Measurements from ENCODE around the gene ARVCF. TPM values are rescaled to one million over a fixed set of nuclear protein-coding genes. Genes with fewer than 3 reads are reported as not detected.

The ARVCF gene
- total RNA-seq, 4 donors from 2014 or later = 31.1 to 55.8 (median 44.6) TPM

- WGBS = 91% methylated on average over 10 of the region's 10 CpGs
- no peak for TF ChIP-seq CTCF (IDR thresholded peaks at IDR 0.05)
- TF ChIP-seq EP300 (IDR thresholded peaks at IDR 0.05) = no peak
- TF ChIP-seq POLR2A (IDR thresholded peaks at IDR 0.05; ENCODE audit: low read depth) = no peak
- no peak for TF ChIP-seq POLR2AphosphoS5 (IDR thresholded peaks at IDR 0.05)
- H3K36me3 ChIP-seq = peaks cover 26 to 99% (median 79%) of the 10 kb centered on the region in 4 donors
- H3K27ac ChIP-seq (replicated peaks in 1 of 4) = no peak overlapping the region
- H3K9me3 ChIP-seq = no peaks in the 10 kb centered on the region
- no peak overlapping the region for H3K4me3 ChIP-seq
- H3K4me1 ChIP-seq = no peaks in the 10 kb centered on the region
- DNase-seq (ENCODE audit: extremely low spot score) = no peak
- intact Hi-C loops (cut with DNase I) = no loop called here
- no peaks in the 10 kb centered on the region for H3K27me3 ChIP-seq
Observed at GRCh38 chr22:20060700-20061480, 44.3 kb upstream of the ARVCF start.

GRCh38 chr22:20058989-20059770 is 42.6 kb upstream of the ARVCF start:
- Histone ChIP-seq H3K27me3 (no peaks in the 10 kb centered on the region), H3K9me3 (no peaks in the 10 kb centered on the region), H3K27ac (replicated peaks in 1 of 4) (no peak overlapping the region), H3K36me3 (peaks cover 34 to 99% (median 87%) of the 10 kb centered on the region in 4 donors), H3K4me3 (no peak overlapping the region), H3K4me1 (no peaks in the 10 kb centered on the region)
- intact Hi-C loops (cut with DNase I) = no loop called here
- TF ChIP-seq CTCF (IDR thresholded peaks at IDR 0.05) = no peak
- TF ChIP-seq EP300 (IDR thresholded peaks at IDR 0.05) = no peak
- no peak for TF ChIP-seq POLR2A (IDR thresholded peaks at IDR 0.05; ENCODE audit: low read depth)
- TF ChIP-seq POLR2AphosphoS5 (IDR thresholded peaks at IDR 0.05) = no peak
- no peak for DNase-seq (ENCODE audit: extremely low spot score)
- 91% methylated on average over 10 of the region's 10 CpGs for WGBS

GRCh38 chr22:20057596-20058268 is 41.1 kb upstream of the ARVCF start:
- peaks cover 48 to 99% (median 87%) of the 10 kb centered on the region in 4 donors for H3K36me3 ChIP-seq
- H3K4me1 ChIP-seq = peaks cover 0 to 7% (median 0%) of the 10 kb centered on the region in 4 donors
- H3K27me3 ChIP-seq = no peaks in the 10 kb centered on the region
- H3K4me3 ChIP-seq = no peak overlapping the region
- WGBS = 97% methylated on average over 9 of the region's 13 CpGs
- no peak for DNase-seq (ENCODE audit: extremely low spot score)
- intact Hi-C loops (cut with DNase I) = no loop called here
- no peaks in the 10 kb centered on the region for H3K9me3 ChIP-seq
- no peak for TF ChIP-seq EP300 (IDR thresholded peaks at IDR 0.05)
- TF ChIP-seq POLR2A (IDR thresholded peaks at IDR 0.05; ENCODE audit: low read depth) = no peak
- no peak for TF ChIP-seq POLR2AphosphoS5 (IDR thresholded peaks at IDR 0.05)
- TF ChIP-seq CTCF (IDR thresholded peaks at IDR 0.05) = no peak
- H3K27ac ChIP-seq (replicated peaks in 1 of 4) = no peak overlapping the region

- 91% methylated on average over 13 of the region's 16 CpGs for WGBS
- H3K27ac ChIP-seq (replicated peaks in 1 of 4) = no peak overlapping the region
- H3K4me3 ChIP-seq = no peak overlapping the region
- TF ChIP-seq POLR2AphosphoS5 (IDR thresholded peaks at IDR 0.05) (no peak), CTCF (IDR thresholded peaks at IDR 0.05) (no peak), POLR2A (IDR thresholded peaks at IDR 0.05; ENCODE audit: low read depth) (no peak), EP300 (IDR thresholded peaks at IDR 0.05) (no peak)
- peaks cover 52 to 99% (median 86%) of the 10 kb centered on the region in 4 donors for H3K36me3 ChIP-seq
- peaks cover 0 to 7% (median 0%) of the 10 kb centered on the region in 4 donors for H3K4me1 ChIP-seq
- no peaks in the 10 kb centered on the region for H3K27me3 ChIP-seq
- intact Hi-C loops (cut with DNase I) = no loop called here
- no peak for DNase-seq (ENCODE audit: extremely low spot score)
- no peaks in the 10 kb centered on the region for H3K9me3 ChIP-seq
Observed at GRCh38 chr22:20056696-20057386, 40.2 kb upstream of the ARVCF start.

All from esophagus muscularis mucosa (tissue), 4 donors.